ENCODE data around the gene AGBL4.

The AGBL4 gene

GRCh38 chr1:48659801-48660200, 1364.0 kb downstream of the AGBL4 start:
- ATAC-seq (ENCODE audit: insufficient read depth, low read depth) = no peak
- H2AFZ ChIP-seq (ENCODE audit: low read depth, low read length) = no peak overlapping the region
- no peaks in the 10 kb centered on the region for H3K79me2 ChIP-seq (ENCODE audit: insufficient read depth, low read length)
- H4K20me1 ChIP-seq (ENCODE audit: insufficient read depth, low read length) = no peaks in the 10 kb centered on the region
- H3K36me3 ChIP-seq (ENCODE audit: insufficient read depth, low read length) = no peaks in the 10 kb centered on the region
- no peaks in the 10 kb centered on the region for H3K9me3 ChIP-seq (ENCODE audit: insufficient read depth, low read length, severe bottlenecking)
- no peaks in the 10 kb centered on the region for H3K27me3 ChIP-seq (ENCODE audit: insufficient read depth, low read length, poor library complexity)
- no peak overlapping the region for H3K27ac ChIP-seq (ENCODE audit: low read length)
- TF ChIP-seq, protein P1, sequence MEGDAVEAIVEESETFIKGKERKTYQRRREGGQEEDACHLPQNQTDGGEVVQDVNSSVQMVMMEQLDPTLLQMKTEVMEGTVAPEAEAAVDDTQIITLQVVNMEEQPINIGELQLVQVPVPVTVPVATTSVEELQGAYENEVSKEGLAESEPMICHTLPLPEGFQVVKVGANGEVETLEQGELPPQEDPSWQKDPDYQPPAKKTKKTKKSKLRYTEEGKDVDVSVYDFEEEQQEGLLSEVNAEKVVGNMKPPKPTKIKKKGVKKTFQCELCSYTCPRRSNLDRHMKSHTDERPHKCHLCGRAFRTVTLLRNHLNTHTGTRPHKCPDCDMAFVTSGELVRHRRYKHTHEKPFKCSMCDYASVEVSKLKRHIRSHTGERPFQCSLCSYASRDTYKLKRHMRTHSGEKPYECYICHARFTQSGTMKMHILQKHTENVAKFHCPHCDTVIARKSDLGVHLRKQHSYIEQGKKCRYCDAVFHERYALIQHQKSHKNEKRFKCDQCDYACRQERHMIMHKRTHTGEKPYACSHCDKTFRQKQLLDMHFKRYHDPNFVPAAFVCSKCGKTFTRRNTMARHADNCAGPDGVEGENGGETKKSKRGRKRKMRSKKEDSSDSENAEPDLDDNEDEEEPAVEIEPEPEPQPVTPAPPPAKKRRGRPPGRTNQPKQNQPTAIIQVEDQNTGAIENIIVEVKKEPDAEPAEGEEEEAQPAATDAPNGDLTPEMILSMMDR (IDR thresholded peaks at IDR 0.05; ENCODE audit: borderline replicate concordance, extremely low read depth, low read length, poor library complexity, severe bottlenecking) = no peak
- DNase-seq = no peak
- no peak overlapping the region for H3K4me2 ChIP-seq (ENCODE audit: insufficient read depth, low read length)
- H3K4me1 ChIP-seq (ENCODE audit: insufficient read depth, low read length) = no peaks in the 10 kb centered on the region
- no peak overlapping the region for H3K9ac ChIP-seq (ENCODE audit: low read depth, low read length)
- H3K4me3 ChIP-seq (ENCODE audit: low read depth in 1 of 2, low read length in 2 of 2) = no peak overlapping the region

- Histone ChIP-seq H3K27me3 (ENCODE audit: insufficient read depth, low read length, poor library complexity) (peaks cover 5% of the 10 kb centered on the region), H4K20me1 (ENCODE audit: insufficient read depth, low read length) (no peaks in the 10 kb centered on the region), H3K36me3 (ENCODE audit: insufficient read depth, low read length) (no peaks in the 10 kb centered on the region), H3K9me3 (ENCODE audit: insufficient read depth, low read length, severe bottlenecking) (no peaks in the 10 kb centered on the region), H3K9ac (ENCODE audit: low read depth, low read length) (no peak overlapping the region), H3K4me3 (ENCODE audit: low read depth in 1 of 2, low read length in 2 of 2) (no peak overlapping the region), H3K79me2 (ENCODE audit: insufficient read depth, low read length) (no peaks in the 10 kb centered on the region), H2AFZ (ENCODE audit: low read depth, low read length) (no peak overlapping the region), H3K4me1 (ENCODE audit: insufficient read depth, low read length) (no peaks in the 10 kb centered on the region), H3K4me2 (ENCODE audit: insufficient read depth, low read length) (no peak overlapping the region), H3K27ac (ENCODE audit: low read length) (no peak overlapping the region)
- ATAC-seq (ENCODE audit: insufficient read depth, low read depth) = no peak
- no peak for DNase-seq
- no peak for TF ChIP-seq EZH2 (IDR thresholded peaks at IDR 0.05; ENCODE audit: borderline replicate concordance, low read depth, low read length, severe bottlenecking)
- TF ChIP-seq, protein P1 (IDR thresholded peaks at IDR 0.05; ENCODE audit: borderline replicate concordance, extremely low read depth, low read length, poor library complexity, severe bottlenecking) = no peak
These were observed 1366.3 kb downstream of the AGBL4 start for GRCh38 chr1:48657413-48657812.

GRCh38 chr1:48654606-48655210, 1369.0 kb downstream of the AGBL4 start:
- Histone ChIP-seq H2AFZ (ENCODE audit: low read depth, low read length) (no peak overlapping the region), H3K4me1 (ENCODE audit: insufficient read depth, low read length) (no peaks in the 10 kb centered on the region), H3K9ac (ENCODE audit: low read depth, low read length) (no peak overlapping the region), H3K79me2 (ENCODE audit: insufficient read depth, low read length) (no peaks in the 10 kb centered on the region), H3K4me2 (ENCODE audit: insufficient read depth, low read length) (no peak overlapping the region), H3K4me3 (ENCODE audit: low read depth in 1 of 2, low read length in 2 of 2) (no peak overlapping the region), H4K20me1 (ENCODE audit: insufficient read depth, low read length) (no peaks in the 10 kb centered on the region), H3K27ac (ENCODE audit: low read length) (no peak overlapping the region), H3K36me3 (ENCODE audit: insufficient read depth, low read length) (no peaks in the 10 kb centered on the region), H3K27me3 (ENCODE audit: insufficient read depth, low read length, poor library complexity) (peaks cover 8% of the 10 kb centered on the region), H3K9me3 (ENCODE audit: insufficient read depth, low read length, severe bottlenecking) (no peaks in the 10 kb centered on the region)
- DNase-seq (no peak), ATAC-seq (ENCODE audit: insufficient read depth, low read depth) (no peak)
- no peak for TF ChIP-seq EZH2 (IDR thresholded peaks at IDR 0.05; ENCODE audit: borderline replicate concordance, low read depth, low read length, severe bottlenecking)
- TF ChIP-seq, protein P1 (IDR thresholded peaks at IDR 0.05; ENCODE audit: borderline replicate concordance, extremely low read depth, low read length, poor library complexity, severe bottlenecking) = no peak

DNA sequence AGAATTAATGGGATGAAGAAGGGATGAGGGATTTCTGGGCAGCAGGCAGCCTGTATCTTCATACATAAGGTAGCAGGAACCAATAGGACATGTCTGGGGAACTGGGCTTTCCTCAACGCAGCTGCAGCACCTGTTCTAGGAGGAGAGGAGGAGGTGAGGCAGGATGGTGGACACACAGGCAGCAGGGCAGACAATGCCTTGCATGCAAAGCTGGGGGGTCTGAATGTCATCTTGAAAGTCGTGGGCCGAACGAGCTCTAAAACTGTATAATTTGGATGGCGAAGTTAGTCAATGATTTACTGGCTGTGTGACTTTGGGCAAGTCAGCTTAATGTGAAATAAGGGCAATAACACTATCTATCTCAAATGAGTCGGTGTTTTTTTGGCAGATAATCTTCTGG, 1371.4 kb downstream of the AGBL4 start:
- Histone ChIP-seq H3K36me3 (ENCODE audit: insufficient read depth, low read length) (no peaks in the 10 kb centered on the region), H3K4me3 (ENCODE audit: low read depth in 1 of 2, low read length in 2 of 2) (no peak overlapping the region), H3K27ac (ENCODE audit: low read length) (no peak overlapping the region), H4K20me1 (ENCODE audit: insufficient read depth, low read length) (no peaks in the 10 kb centered on the region), H3K27me3 (ENCODE audit: insufficient read depth, low read length, poor library complexity) (peaks cover 8% of the 10 kb centered on the region), H3K79me2 (ENCODE audit: insufficient read depth, low read length) (no peaks in the 10 kb centered on the region), H3K4me2 (ENCODE audit: insufficient read depth, low read length) (no peak overlapping the region), H3K9ac (ENCODE audit: low read depth, low read length) (no peak overlapping the region), H3K4me1 (ENCODE audit: insufficient read depth, low read length) (no peaks in the 10 kb centered on the region), H3K9me3 (ENCODE audit: insufficient read depth, low read length, severe bottlenecking) (no peaks in the 10 kb centered on the region), H2AFZ (ENCODE audit: low read depth, low read length) (no peak overlapping the region)
- ATAC-seq (ENCODE audit: insufficient read depth, low read depth) (no peak), DNase-seq (no peak)
- TF ChIP-seq, protein P1 (IDR thresholded peaks at IDR 0.05; ENCODE audit: borderline replicate concordance, extremely low read depth, low read length, poor library complexity, severe bottlenecking) = no peak
- no peak for TF ChIP-seq EZH2 (IDR thresholded peaks at IDR 0.05; ENCODE audit: borderline replicate concordance, low read depth, low read length, severe bottlenecking)
